Smooth muscle cell (in vitro differentiated cells): ENCODE results near the gene AUH. TPM values are rescaled to one million over a fixed set of nuclear protein-coding genes. Genes with fewer than 3 reads are reported as not detected.

Experiments used
- DNase-seq: peaks from one replicate; lab custom pipeline; 2025; ENCODE audit not compliant: unreplicated experiment; lab: John Stamatoyannopoulos, UW
- H2AFZ ChIP-seq: fragments of 200-600 bp; sonication (generic); 2 replicates; pipeline ENCODE4 v1.6.0; 2016; ENCODE audit warnings: antibody characterized with exemption, low read depth, mild to moderate bottlenecking
- H3F3A ChIP-seq: fragments of 200-600 bp; sonication (generic); 2 replicates; pipeline ENCODE4 v1.6.0; 2017; ENCODE audit warnings: antibody characterized with exemption, low read depth
- H3K27ac ChIP-seq: fragments of 200-600 bp; sonication (generic); 2 replicates; pipeline ENCODE4 v1.5.1; 2016; ENCODE audit warnings: low read depth, mild to moderate bottlenecking
- H3K27me3 ChIP-seq: fragments of 200-600 bp; sonication (generic); 2 replicates; pipeline ENCODE4 v1.6.1; 2016; ENCODE audit warnings: low read depth, mild to moderate bottlenecking
- H3K36me3 ChIP-seq: fragments of 200-600 bp; sonication (generic); 2 replicates; pipeline ENCODE4 v1.5.1; 2016; ENCODE audit warnings: low read depth
- H3K4me1 ChIP-seq: fragments of 200-600 bp; sonication (generic); 2 replicates; pipeline ENCODE4 v1.5.1; 2016; ENCODE audit warnings: low read depth
- H3K4me2 ChIP-seq: fragments of 200-600 bp; sonication (generic); 2 replicates; pipeline ENCODE4 v1.6.0; 2016; ENCODE audit warnings: mild to moderate bottlenecking
- H3K4me3 ChIP-seq: fragments of 200-600 bp; sonication (generic); 2 replicates; pipeline ENCODE4 v1.5.1; 2016; ENCODE audit warnings: mild to moderate bottlenecking
- H3K79me2 ChIP-seq: fragments of 200-600 bp; sonication (generic); 2 replicates; pipeline ENCODE4 v1.6.0; 2016; ENCODE audit warnings: low read depth, mild to moderate bottlenecking
- H3K9ac ChIP-seq: fragments of 200-600 bp; sonication (generic); 2 replicates; pipeline ENCODE4 v1.6.0; 2016; ENCODE audit warnings: low read depth
- H3K9me3 ChIP-seq: fragments of 200-600 bp; sonication (generic); replicated peaks from 2 replicates; pipeline ENCODE4 v1.5.1; 2016; ENCODE audit warnings: low read depth
- H4K20me1 ChIP-seq: fragments of 200-600 bp; sonication (generic); 2 replicates; pipeline ENCODE4 v1.6.0; 2016; ENCODE audit warnings: low read depth
- CTCF ChIP-seq: fragments of 200-600 bp; sonication (generic); IDR thresholded peaks from 2 replicates; pipeline ENCODE4 v1.5.1; 2017; ENCODE audit warnings: borderline replicate concordance, mild to moderate bottlenecking, antibody characterized with exemption; ENCODE audit not compliant: insufficient read depth, poor library complexity, severe bottlenecking
- WGBS: methylation state at CpG from one replicate; pipeline ENCODE4 v1.1.7; 2016; ENCODE audit warnings: low lambda C conversion rate; 5-methylcytosine and 5-hydroxymethylcytosine counted together
- polyA plus RNA-seq: library from polyadenylated mRNA; unstranded; fragments of >200 nt; fragmentation: Nextera tagmentation; extraction: Ambion mirVana; gene quantifications from 2 replicates; pipeline ENCODE4 v1.2.1, GENCODE V29; 2016
- total RNA-seq: library from RNA; depleted of rRNA; stranded (reverse); fragments of >200 nt; gene quantifications from 2 replicates; pipeline ENCODE4 v1.2.3, GENCODE V29; 2014

The AUH gene
- total and polyA plus RNA-seq, 2 experiments from 2014 or later, result 8.7 TPM

DNA sequence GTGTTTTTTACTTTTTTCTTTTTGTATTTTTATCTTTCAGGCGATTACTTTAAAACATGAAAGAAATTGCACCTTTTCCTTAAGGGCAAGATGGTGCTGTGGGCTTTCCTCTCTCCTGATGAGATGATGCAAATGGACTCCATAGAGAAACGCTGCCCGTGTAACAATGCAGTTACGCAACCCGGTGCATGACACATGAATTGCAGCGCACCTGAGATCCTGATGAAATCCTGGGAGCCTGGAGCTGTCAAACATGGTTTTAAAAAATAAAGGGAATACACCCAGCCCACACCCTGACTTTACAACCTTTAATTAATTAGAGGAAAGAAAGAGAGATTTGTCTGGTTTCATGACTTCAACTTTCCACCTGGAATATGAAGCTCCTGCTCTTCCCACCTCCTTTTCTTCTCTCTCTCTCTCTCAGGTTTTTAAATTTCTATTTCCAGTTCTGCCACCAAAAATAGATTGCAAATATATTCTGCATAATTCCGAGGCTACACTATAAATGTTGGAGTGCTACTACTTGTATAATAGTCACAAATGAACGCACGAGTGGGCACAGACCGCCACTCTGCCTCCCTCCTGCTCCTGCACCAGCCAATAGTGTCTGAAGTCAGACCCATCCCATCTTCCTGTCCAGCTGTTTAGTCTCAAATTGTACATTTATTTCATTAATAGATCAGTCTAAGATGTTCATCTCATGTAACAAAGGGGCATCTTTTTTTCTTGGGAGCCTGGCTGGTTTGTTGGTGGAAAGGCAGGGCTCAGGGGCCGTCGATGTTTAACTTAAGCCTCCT, 179.1 kb downstream of the AUH start:
- no peaks in the 10 kb centered on the region for H3K36me3 ChIP-seq
- no peak for TF ChIP-seq CTCF
- H3K4me1 ChIP-seq, result no peaks in the 10 kb centered on the region
- H3K27me3 ChIP-seq, result no peaks in the 10 kb centered on the region
- no peaks in the 10 kb centered on the region for H3F3A ChIP-seq
- H3K27ac ChIP-seq, result no peak overlapping the region
- H3K79me2 ChIP-seq, result no peaks in the 10 kb centered on the region
- 85% methylated on average over 12 of the region's 12 CpGs for WGBS
- no peak overlapping the region for H2AFZ ChIP-seq
- H3K9ac ChIP-seq, result no peak overlapping the region
- H3K9me3 ChIP-seq, result no peaks in the 10 kb centered on the region
- no peak overlapping the region for H3K4me2 ChIP-seq
- H3K4me3 ChIP-seq, result no peak overlapping the region
- no peaks in the 10 kb centered on the region for H4K20me1 ChIP-seq
- DNase-seq, result no peak

GRCh38 chr9:91181541-91181940, 180.2 kb downstream of the AUH start:
- Histone ChIP-seq H3K9me3 (no peaks in the 10 kb centered on the region), H3F3A (no peaks in the 10 kb centered on the region), H3K4me3 (no peak overlapping the region), H3K27ac (no peak overlapping the region), H3K4me1 (no peaks in the 10 kb centered on the region), H3K79me2 (no peaks in the 10 kb centered on the region), H2AFZ (no peak overlapping the region), H3K27me3 (no peaks in the 10 kb centered on the region), H3K36me3 (no peaks in the 10 kb centered on the region), H3K9ac (no peak overlapping the region), H3K4me2 (no peak overlapping the region), H4K20me1 (no peaks in the 10 kb centered on the region)
- TF ChIP-seq CTCF, result no peak
- 93% methylated on average over 8 of the region's 8 CpGs for WGBS
- no peak for DNase-seq

GRCh38 chr9:91180930-91181268, 180.8 kb downstream of the AUH start:
- Histone ChIP-seq H3K27ac (no peak overlapping the region), H3K9ac (no peak overlapping the region), H3F3A (no peaks in the 10 kb centered on the region), H2AFZ (no peak overlapping the region), H3K4me2 (no peak overlapping the region), H3K4me3 (no peak overlapping the region), H4K20me1 (no peaks in the 10 kb centered on the region), H3K4me1 (no peaks in the 10 kb centered on the region), H3K9me3 (no peaks in the 10 kb centered on the region), H3K79me2 (no peaks in the 10 kb centered on the region), H3K36me3 (no peaks in the 10 kb centered on the region), H3K27me3 (no peaks in the 10 kb centered on the region)
- no peak for DNase-seq
- TF ChIP-seq CTCF, result no peak
- 95% methylated on average over 3 of the region's 3 CpGs for WGBS
